H1 (cell line): ENCODE data around the gene MBD4. TPM values are rescaled to one million over a fixed set of nuclear protein-coding genes. Genes with fewer than 3 reads are reported as not detected.

Source experiments
- ASH2L ChIP-seq: fragments of 200-600, 300-600 bp; sonication (generic); IDR thresholded peaks from one replicate; pipeline ENCODE4 v1.7.1; 2017; ENCODE audit warnings: low read length
- BRCA1 ChIP-seq: IDR thresholded peaks from 2 replicates; pipeline ENCODE4 v1.6.1; 2012; ENCODE audit warnings: low read depth, low read length, improper control_type of control experiment
- CBX8 ChIP-seq: fragments of 300-800, 300-1000 bp; sonication (generic); IDR thresholded peaks from 2 replicates; pipeline ENCODE4 v1.7.1; 2016; ENCODE audit warnings: low read depth, low read length, borderline replicate concordance
- CHD2 ChIP-seq: IDR thresholded peaks from 2 replicates; pipeline ENCODE4 v1.6.1; 2012; ENCODE audit warnings: low read length, improper control_type of control experiment
- polyA plus RNA-seq, 7 experiments: library from polyadenylated mRNA; depleted of rRNA in 3 of 7; stranded (reverse) in 5 of 7; unstranded in 2 of 7; fragments of >200 nt in 5 of 7; fragments of 200-250 nt in 2 of 7; gene quantifications; 1 replicate in 5 of 7; 2 replicates in 1 of 7; 4 replicates in 1 of 7; pipeline versions ENCODE4 v1.2.1 to v1.2.3, GENCODE V29; 2011 to 2013; ENCODE audit warnings: missing spikeins in 2 of 7, mixed read lengths in 2 of 7
- total RNA-seq: library from RNA; stranded (reverse); fragmentation: NEBNext Ultra II Directional; extraction: Animal tissue kit (Norgen Biotek cat#: 25700); gene quantifications from 2 replicates; pipeline ENCODE4 v1.2.1, GENCODE V29; 2021
- TF ChIP-seq, protein P1 (sequence below): fragments of 300-600 bp; sonication (generic); IDR thresholded peaks from 2 replicates; pipeline ENCODE4 v1.7.1; 2012; ENCODE audit warnings: low read length, moderate library complexity, mild to moderate bottlenecking, inconsistent platforms; ENCODE audit not compliant: insufficient replicate concordance
- TF ChIP-seq, protein P2 (sequence below): IDR thresholded peaks from 2 replicates; pipeline ENCODE4 v1.6.1; 2011; ENCODE audit warnings: low read depth, mild to moderate bottlenecking, low read length; ENCODE audit not compliant: insufficient read depth

The MBD4 gene
- total and polyA plus RNA-seq, 2 of the 8 experiments (the other 6 are each of a cell fraction or from before 2014, with no cell fraction given) = 11.2 to 35.8 TPM

DNA sequence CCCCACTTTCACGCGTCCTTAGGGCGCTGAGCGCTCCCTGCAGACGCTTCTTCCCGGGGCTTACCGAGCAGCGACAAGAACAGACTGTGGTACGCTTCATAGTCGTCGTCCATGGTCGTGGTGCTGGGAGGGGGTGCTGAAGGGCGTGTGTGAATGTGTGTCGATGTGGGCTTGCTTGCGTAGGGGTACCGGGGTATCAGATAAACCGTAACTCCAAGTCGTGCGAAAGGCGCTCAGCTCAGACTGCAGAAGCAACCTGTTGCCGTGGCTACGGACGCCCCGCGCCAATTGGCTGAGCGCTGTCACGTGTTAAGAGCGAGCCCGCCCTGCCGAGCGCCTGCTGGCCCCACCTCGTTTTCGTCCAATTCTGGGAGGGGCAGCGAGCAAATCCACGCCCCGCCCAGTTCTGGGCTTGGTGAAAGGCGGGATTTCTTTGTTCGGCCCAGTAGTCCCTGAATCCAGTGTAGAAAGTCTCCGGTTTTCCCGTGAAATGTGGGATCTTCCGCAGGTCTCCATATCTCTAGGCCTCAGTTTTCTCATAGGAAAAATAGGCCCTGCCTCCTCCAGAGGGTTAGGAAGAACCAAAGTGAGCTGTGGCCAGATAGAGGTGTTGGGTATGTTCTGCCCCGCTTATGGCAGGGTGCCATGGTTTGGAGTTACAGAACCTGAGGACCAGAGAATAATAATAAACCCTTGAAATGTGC lies 11.2 kb downstream of the MBD4 start, which contains the start of gene EFCAB12 (continued):
- TF ChIP-seq, protein P1, sequence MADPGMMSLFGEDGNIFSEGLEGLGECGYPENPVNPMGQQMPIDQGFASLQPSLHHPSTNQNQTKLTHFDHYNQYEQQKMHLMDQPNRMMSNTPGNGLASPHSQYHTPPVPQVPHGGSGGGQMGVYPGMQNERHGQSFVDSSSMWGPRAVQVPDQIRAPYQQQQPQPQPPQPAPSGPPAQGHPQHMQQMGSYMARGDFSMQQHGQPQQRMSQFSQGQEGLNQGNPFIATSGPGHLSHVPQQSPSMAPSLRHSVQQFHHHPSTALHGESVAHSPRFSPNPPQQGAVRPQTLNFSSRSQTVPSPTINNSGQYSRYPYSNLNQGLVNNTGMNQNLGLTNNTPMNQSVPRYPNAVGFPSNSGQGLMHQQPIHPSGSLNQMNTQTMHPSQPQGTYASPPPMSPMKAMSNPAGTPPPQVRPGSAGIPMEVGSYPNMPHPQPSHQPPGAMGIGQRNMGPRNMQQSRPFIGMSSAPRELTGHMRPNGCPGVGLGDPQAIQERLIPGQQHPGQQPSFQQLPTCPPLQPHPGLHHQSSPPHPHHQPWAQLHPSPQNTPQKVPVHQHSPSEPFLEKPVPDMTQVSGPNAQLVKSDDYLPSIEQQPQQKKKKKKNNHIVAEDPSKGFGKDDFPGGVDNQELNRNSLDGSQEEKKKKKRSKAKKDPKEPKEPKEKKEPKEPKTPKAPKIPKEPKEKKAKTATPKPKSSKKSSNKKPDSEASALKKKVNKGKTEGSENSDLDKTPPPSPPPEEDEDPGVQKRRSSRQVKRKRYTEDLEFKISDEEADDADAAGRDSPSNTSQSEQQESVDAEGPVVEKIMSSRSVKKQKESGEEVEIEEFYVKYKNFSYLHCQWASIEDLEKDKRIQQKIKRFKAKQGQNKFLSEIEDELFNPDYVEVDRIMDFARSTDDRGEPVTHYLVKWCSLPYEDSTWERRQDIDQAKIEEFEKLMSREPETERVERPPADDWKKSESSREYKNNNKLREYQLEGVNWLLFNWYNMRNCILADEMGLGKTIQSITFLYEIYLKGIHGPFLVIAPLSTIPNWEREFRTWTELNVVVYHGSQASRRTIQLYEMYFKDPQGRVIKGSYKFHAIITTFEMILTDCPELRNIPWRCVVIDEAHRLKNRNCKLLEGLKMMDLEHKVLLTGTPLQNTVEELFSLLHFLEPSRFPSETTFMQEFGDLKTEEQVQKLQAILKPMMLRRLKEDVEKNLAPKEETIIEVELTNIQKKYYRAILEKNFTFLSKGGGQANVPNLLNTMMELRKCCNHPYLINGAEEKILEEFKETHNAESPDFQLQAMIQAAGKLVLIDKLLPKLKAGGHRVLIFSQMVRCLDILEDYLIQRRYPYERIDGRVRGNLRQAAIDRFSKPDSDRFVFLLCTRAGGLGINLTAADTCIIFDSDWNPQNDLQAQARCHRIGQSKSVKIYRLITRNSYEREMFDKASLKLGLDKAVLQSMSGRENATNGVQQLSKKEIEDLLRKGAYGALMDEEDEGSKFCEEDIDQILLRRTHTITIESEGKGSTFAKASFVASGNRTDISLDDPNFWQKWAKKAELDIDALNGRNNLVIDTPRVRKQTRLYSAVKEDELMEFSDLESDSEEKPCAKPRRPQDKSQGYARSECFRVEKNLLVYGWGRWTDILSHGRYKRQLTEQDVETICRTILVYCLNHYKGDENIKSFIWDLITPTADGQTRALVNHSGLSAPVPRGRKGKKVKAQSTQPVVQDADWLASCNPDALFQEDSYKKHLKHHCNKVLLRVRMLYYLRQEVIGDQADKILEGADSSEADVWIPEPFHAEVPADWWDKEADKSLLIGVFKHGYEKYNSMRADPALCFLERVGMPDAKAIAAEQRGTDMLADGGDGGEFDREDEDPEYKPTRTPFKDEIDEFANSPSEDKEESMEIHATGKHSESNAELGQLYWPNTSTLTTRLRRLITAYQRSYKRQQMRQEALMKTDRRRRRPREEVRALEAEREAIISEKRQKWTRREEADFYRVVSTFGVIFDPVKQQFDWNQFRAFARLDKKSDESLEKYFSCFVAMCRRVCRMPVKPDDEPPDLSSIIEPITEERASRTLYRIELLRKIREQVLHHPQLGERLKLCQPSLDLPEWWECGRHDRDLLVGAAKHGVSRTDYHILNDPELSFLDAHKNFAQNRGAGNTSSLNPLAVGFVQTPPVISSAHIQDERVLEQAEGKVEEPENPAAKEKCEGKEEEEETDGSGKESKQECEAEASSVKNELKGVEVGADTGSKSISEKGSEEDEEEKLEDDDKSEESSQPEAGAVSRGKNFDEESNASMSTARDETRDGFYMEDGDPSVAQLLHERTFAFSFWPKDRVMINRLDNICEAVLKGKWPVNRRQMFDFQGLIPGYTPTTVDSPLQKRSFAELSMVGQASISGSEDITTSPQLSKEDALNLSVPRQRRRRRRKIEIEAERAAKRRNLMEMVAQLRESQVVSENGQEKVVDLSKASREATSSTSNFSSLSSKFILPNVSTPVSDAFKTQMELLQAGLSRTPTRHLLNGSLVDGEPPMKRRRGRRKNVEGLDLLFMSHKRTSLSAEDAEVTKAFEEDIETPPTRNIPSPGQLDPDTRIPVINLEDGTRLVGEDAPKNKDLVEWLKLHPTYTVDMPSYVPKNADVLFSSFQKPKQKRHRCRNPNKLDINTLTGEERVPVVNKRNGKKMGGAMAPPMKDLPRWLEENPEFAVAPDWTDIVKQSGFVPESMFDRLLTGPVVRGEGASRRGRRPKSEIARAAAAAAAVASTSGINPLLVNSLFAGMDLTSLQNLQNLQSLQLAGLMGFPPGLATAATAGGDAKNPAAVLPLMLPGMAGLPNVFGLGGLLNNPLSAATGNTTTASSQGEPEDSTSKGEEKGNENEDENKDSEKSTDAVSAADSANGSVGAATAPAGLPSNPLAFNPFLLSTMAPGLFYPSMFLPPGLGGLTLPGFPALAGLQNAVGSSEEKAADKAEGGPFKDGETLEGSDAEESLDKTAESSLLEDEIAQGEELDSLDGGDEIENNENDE = no peak
- TF ChIP-seq CBX8 = no peak
- TF ChIP-seq BRCA1 = no peak
- TF ChIP-seq CHD2 = 0 out of 2 replicates have a peak, but pooled peaks have one; percentile 35
- TF ChIP-seq, protein P2, sequence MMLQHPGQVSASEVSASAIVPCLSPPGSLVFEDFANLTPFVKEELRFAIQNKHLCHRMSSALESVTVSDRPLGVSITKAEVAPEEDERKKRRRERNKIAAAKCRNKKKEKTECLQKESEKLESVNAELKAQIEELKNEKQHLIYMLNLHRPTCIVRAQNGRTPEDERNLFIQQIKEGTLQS = peak; percentile 64
- no peak for TF ChIP-seq ASH2L
- TF ChIP-seq, all 59 proteins: peak for 13
